Esophagus (tissue), 2 donors: ENCODE data around the gene TBC1D24. TPM values are rescaled to one million over a fixed set of nuclear protein-coding genes. Genes with fewer than 3 reads are reported as not detected.

ENCODE experiments used
- H3K27ac ChIP-seq, 2 donors: one replicate each; pipeline ENCODE4 v1.5.1; 2013; ENCODE audit warnings: low read depth in 2 of 2, mild to moderate bottlenecking in 2 of 2, inconsistent platforms in 1 of 2, low read length in 1 of 2, moderate library complexity in 1 of 2
- H3K27me3 ChIP-seq, 2 donors: one replicate each; pipeline ENCODE4 v1.6.1; 2013; ENCODE audit warnings: low read length in 2 of 2, control low read depth in 1 of 2, mild to moderate bottlenecking in 1 of 2; ENCODE audit not compliant: insufficient read depth in 2 of 2, control insufficient read depth in 1 of 2
- H3K36me3 ChIP-seq, 2 donors: one replicate each; pipeline ENCODE4 v1.6.1; 2013; ENCODE audit warnings: low read length in 1 of 2; ENCODE audit not compliant: control insufficient read depth in 2 of 2, insufficient read depth in 2 of 2
- H3K4me1 ChIP-seq, 2 donors: one replicate each; pipeline ENCODE4 v1.6.1; 2013; ENCODE audit warnings: low read length in 1 of 2; ENCODE audit not compliant: control insufficient read depth in 2 of 2, insufficient read depth in 2 of 2
- H3K4me3 ChIP-seq, 2 donors: one replicate each; pipeline ENCODE4 v1.5.1; 2013; ENCODE audit warnings: low read length in 2 of 2, mild to moderate bottlenecking in 2 of 2, low read depth in 1 of 2, moderate library complexity in 1 of 2
- H3K9me3 ChIP-seq, 2 donors: one replicate each; pipeline ENCODE4 v1.6.1; 2013; ENCODE audit warnings: mild to moderate bottlenecking in 2 of 2, low read depth in 1 of 2, low read length in 1 of 2, moderate library complexity in 1 of 2; ENCODE audit not compliant: control insufficient read depth in 2 of 2, insufficient read depth in 1 of 2
- WGBS, 2 donors: extraction: QIAGEN DNeasy Blood & Tissue Kit; methylation state at CpG; one replicate each; pipeline ENCODE4 v1.1.7; 2013; 5-methylcytosine and 5-hydroxymethylcytosine counted together
- polyA plus RNA-seq, 2 donors: library from polyadenylated mRNA; stranded (reverse); fragments of 200-250 nt; gene quantifications; one replicate each; pipeline ENCODE4 v1.2.3, GENCODE V29; 2013
- donor health status: healthy with polysubstance abuse.
- donor health status: Bipolar disorder and iron deficiency.

Gene TBC1D24
- polyA plus RNA-seq, 2 donors, result 1.3 to 2.8 TPM

- WGBS, 2 donors, result 35 to 47% methylated on average over 22 of the region's 22 CpGs
- Histone ChIP-seq H3K27ac (peak overlapping the region; percentile 60 to 85), H3K4me1 (peaks cover 19 to 47% of the 10 kb centered on the region in 2 donors), H3K4me3 (peak overlapping the region in 1 of 2 donors; percentile 46), H3K27me3 (no peaks in the 10 kb centered on the region), H3K36me3 (peaks cover 7 to 23% of the 10 kb centered on the region in 2 donors), H3K9me3 (no peaks in the 10 kb centered on the region)
These were observed 44.8 kb downstream of the TBC1D24 start for GRCh38 chr16:2519711-2520080.

GRCh38 chr16:2520097-2520783 lies 45.3 kb downstream of the TBC1D24 start, which contains the start of gene AMDHD2:
TSS of gene AMDHD2 (plus strand) at chr16:2520371. CDS start at chr16:2520459, 88 bp downstream.
- Histone ChIP-seq H3K4me3 (peak within 1 kb of the TSS; percentile 46 to 60), H3K9me3 (no peaks in the 10 kb centered on the region), H3K27me3 (no peaks in the 10 kb centered on the region), H3K27ac (peak within 1 kb of the TSS; percentile 85 to 88), H3K36me3 (peaks cover 7 to 23% of the 10 kb centered on the region in 2 donors), H3K4me1 (peaks cover 18 to 46% of the 10 kb centered on the region in 2 donors)
- 1% methylated on average over 43 to 83 of the region's 83 CpGs for WGBS, 2 donors

- Histone ChIP-seq H3K27ac (peak overlapping the region; percentile 80 to 88), H3K27me3 (no peaks in the 10 kb centered on the region), H3K4me3 (peak overlapping the region; percentile 46 to 60), H3K4me1 (peaks cover 14 to 39% of the 10 kb centered on the region in 2 donors), H3K9me3 (no peaks in the 10 kb centered on the region), H3K36me3 (peaks cover 7 to 23% of the 10 kb centered on the region in 2 donors)
- 18 to 20% methylated on average over 41 of the region's 41 CpGs for WGBS, 2 donors
These were observed 46.0 kb downstream of the TBC1D24 start for GRCh38 chr16:2520784-2521531.

- Histone ChIP-seq H3K27me3 (no peaks in the 10 kb centered on the region), H3K4me1 (peaks cover 7 to 13% of the 10 kb centered on the region in 2 donors), H3K9me3 (no peaks in the 10 kb centered on the region), H3K36me3 (peaks cover 8 to 38% of the 10 kb centered on the region in 2 donors), H3K4me3 (no peak overlapping the region), H3K27ac (no peak overlapping the region)
- WGBS, 2 donors, result 73 to 85% methylated on average over 6 of the region's 6 CpGs
These were observed 48.9 kb downstream of the TBC1D24 start for GRCh38 chr16:2523801-2524231.

GRCh38 chr16:2524339-2524938 lies 49.5 kb downstream of the TBC1D24 start:
- H3K9me3 ChIP-seq, result no peaks in the 10 kb centered on the region
- no peaks in the 10 kb centered on the region for H3K27me3 ChIP-seq
- 81 to 93% methylated on average over 9 of the region's 9 CpGs for WGBS, 2 donors
- H3K4me1 ChIP-seq, result peaks cover 7% of the 10 kb centered on the region in 2 donors
- H3K36me3 ChIP-seq, result peaks cover 10 to 39% of the 10 kb centered on the region in 2 donors
- no peak overlapping the region for H3K4me3 ChIP-seq
- no peak overlapping the region for H3K27ac ChIP-seq

GRCh38 chr16:2526135-2526534 lies 51.2 kb downstream of the TBC1D24 start:
- H3K36me3 ChIP-seq, result peaks cover 10 to 50% of the 10 kb centered on the region in 2 donors
- H3K27me3 ChIP-seq, result no peaks in the 10 kb centered on the region
- H3K4me3 ChIP-seq, result no peak overlapping the region
- H3K4me1 ChIP-seq, result peaks cover 6 to 7% of the 10 kb centered on the region in 2 donors
- H3K27ac ChIP-seq, result no peak overlapping the region
- WGBS, 2 donors, result 84 to 87% methylated on average over 8 of the region's 8 CpGs
- no peaks in the 10 kb centered on the region for H3K9me3 ChIP-seq

GRCh38 chr16:2527071-2527783 lies 52.3 kb downstream of the TBC1D24 start:
- H3K27me3 ChIP-seq, result no peaks in the 10 kb centered on the region
- H3K36me3 ChIP-seq, result peaks cover 10 to 51% of the 10 kb centered on the region in 2 donors
- H3K27ac ChIP-seq, result no peak overlapping the region
- H3K9me3 ChIP-seq, result no peaks in the 10 kb centered on the region
- WGBS, 2 donors, result 87% methylated on average over 12 of the region's 12 CpGs
- peaks cover 5 to 8% of the 10 kb centered on the region in 2 donors for H3K4me1 ChIP-seq
- no peak overlapping the region for H3K4me3 ChIP-seq

GRCh38 chr16:2527784-2528100 lies 52.8 kb downstream of the TBC1D24 start:
- H3K27ac ChIP-seq, result no peak overlapping the region
- no peaks in the 10 kb centered on the region for H3K27me3 ChIP-seq
- peaks cover 5 to 8% of the 10 kb centered on the region in 2 donors for H3K4me1 ChIP-seq
- H3K4me3 ChIP-seq, result no peak overlapping the region
- WGBS, 2 donors, result 94 to 95% methylated on average over 19 to 24 of the region's 24 CpGs
- peaks cover 10 to 51% of the 10 kb centered on the region in 2 donors for H3K36me3 ChIP-seq
- H3K9me3 ChIP-seq, result no peaks in the 10 kb centered on the region
